ENCODE results near the gene MRPL39.

DNA sequence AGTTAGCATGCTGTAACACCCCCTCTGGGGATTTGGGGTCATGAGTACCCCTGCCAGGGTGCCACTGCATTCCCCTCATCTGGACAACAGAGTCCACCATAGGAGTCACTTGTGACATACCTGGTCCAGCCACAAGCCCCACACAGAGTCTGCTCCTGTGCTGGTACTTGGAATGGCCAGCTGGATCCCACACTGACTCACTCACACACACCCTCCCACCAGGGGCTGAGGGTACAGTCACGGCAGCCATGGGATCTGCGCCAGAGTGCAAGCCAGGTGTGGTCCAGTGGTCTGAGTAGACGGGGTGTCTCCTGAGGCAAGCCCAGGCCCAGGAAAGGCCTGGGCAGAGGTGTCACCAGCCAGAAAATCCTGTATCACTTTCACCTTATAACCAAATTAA, 67.7 kb downstream of the MRPL39 start:
- TF ChIP-seq, protein P1, sequence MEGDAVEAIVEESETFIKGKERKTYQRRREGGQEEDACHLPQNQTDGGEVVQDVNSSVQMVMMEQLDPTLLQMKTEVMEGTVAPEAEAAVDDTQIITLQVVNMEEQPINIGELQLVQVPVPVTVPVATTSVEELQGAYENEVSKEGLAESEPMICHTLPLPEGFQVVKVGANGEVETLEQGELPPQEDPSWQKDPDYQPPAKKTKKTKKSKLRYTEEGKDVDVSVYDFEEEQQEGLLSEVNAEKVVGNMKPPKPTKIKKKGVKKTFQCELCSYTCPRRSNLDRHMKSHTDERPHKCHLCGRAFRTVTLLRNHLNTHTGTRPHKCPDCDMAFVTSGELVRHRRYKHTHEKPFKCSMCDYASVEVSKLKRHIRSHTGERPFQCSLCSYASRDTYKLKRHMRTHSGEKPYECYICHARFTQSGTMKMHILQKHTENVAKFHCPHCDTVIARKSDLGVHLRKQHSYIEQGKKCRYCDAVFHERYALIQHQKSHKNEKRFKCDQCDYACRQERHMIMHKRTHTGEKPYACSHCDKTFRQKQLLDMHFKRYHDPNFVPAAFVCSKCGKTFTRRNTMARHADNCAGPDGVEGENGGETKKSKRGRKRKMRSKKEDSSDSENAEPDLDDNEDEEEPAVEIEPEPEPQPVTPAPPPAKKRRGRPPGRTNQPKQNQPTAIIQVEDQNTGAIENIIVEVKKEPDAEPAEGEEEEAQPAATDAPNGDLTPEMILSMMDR (IDR thresholded peaks at IDR 0.05), result no peak
- no peak for TF ChIP-seq POLR2A (IDR thresholded peaks at IDR 0.05)
